IPS-15b (cell line): Measurements from ENCODE around the gene ELK1.
A peak's percentile ranks its signal among the peaks of the same experiment; 100 is the strongest.

Experiments used
- H3K27me3 ChIP-seq: one replicate; pipeline ENCODE4 v1.6.1; 2013; ENCODE audit warnings: low read length; ENCODE audit not compliant: control insufficient read depth, insufficient read depth
- H3K36me3 ChIP-seq: one replicate; pipeline ENCODE4 v1.6.1; 2013; ENCODE audit warnings: low read length; ENCODE audit not compliant: control insufficient read depth, insufficient read depth
- H3K4me1 ChIP-seq: one replicate; pipeline ENCODE4 v1.6.1; 2013; ENCODE audit warnings: mild to moderate bottlenecking, low read length; ENCODE audit not compliant: control insufficient read depth, insufficient read depth
- H3K4me3 ChIP-seq: one replicate; pipeline ENCODE4 v1.5.1; 2013; ENCODE audit warnings: low read depth, low read length
- H3K9ac ChIP-seq: one replicate; pipeline ENCODE4 v1.6.1; 2013; ENCODE audit warnings: low read depth, mild to moderate bottlenecking, low read length
- H3K9me3 ChIP-seq: one replicate; pipeline ENCODE4 v1.6.1; 2013; ENCODE audit warnings: mild to moderate bottlenecking, low read length; ENCODE audit not compliant: control insufficient read depth, insufficient read depth

The ELK1 gene

GRCh38 chrX:47661539-47661938, 11.2 kb upstream of the ELK1 start:
- Histone ChIP-seq H3K9ac (no peak overlapping the region), H3K27me3 (no peaks in the 10 kb centered on the region), H3K4me1 (no peaks in the 10 kb centered on the region)

GRCh38 chrX:47659421-47659726, 9.0 kb upstream of the ELK1 start:
- Histone ChIP-seq H3K36me3 (peaks cover 10% of the 10 kb centered on the region), H3K27me3 (no peaks in the 10 kb centered on the region), H3K4me3 (peak overlapping the region; percentile 87), H3K4me1 (no peaks in the 10 kb centered on the region), H3K9ac (no peak overlapping the region), H3K9me3 (no peaks in the 10 kb centered on the region)

More at GRCh38 chrX:47661539-47661938, 11.2 kb upstream of the ELK1 start:
- Histone ChIP-seq H3K4me3 (no peak overlapping the region), H3K36me3 (peaks cover 7% of the 10 kb centered on the region), H3K9me3 (no peaks in the 10 kb centered on the region)

- no peaks in the 10 kb centered on the region for H3K9me3 ChIP-seq
- H3K4me3 ChIP-seq: peak within 1 kb of the TSS; percentile 87
- H3K36me3 ChIP-seq: peaks cover 10% of the 10 kb centered on the region
- H3K4me1 ChIP-seq: no peaks in the 10 kb centered on the region
- H3K27me3 ChIP-seq: no peaks in the 10 kb centered on the region
- peak within 1 kb of the TSS; percentile 87 for H3K9ac ChIP-seq
Observed at GRCh38 chrX:47658684-47659420, 8.5 kb upstream of the ELK1 start, which contains the start of gene UXT. TSS of gene UXT (minus strand) at chrX:47659180. CDS start at chrX:47658927, 253 bp downstream.

- peaks cover 10% of the 10 kb centered on the region for H3K36me3 ChIP-seq
- no peak overlapping the region for H3K9ac ChIP-seq
- H3K4me3 ChIP-seq: peak overlapping the region; percentile 87
- H3K27me3 ChIP-seq: no peaks in the 10 kb centered on the region
- no peaks in the 10 kb centered on the region for H3K9me3 ChIP-seq
- no peaks in the 10 kb centered on the region for H3K4me1 ChIP-seq
Observed at GRCh38 chrX:47658301-47658683, 7.9 kb upstream of the ELK1 start.

GRCh38 chrX:47651043-47651905, 911 bp upstream of the ELK1 start:
- no peaks in the 10 kb centered on the region for H3K9me3 ChIP-seq
- H3K4me1 ChIP-seq: no peaks in the 10 kb centered on the region
- H3K27me3 ChIP-seq: no peaks in the 10 kb centered on the region
- peak overlapping the region; percentile 48 for H3K4me3 ChIP-seq
- H3K36me3 ChIP-seq: peaks cover 2% of the 10 kb centered on the region
- no peak overlapping the region for H3K9ac ChIP-seq

- H3K9me3 ChIP-seq: no peaks in the 10 kb centered on the region
- H3K4me3 ChIP-seq: peak overlapping the region; percentile 70
- no peaks in the 10 kb centered on the region for H3K27me3 ChIP-seq
- no peaks in the 10 kb centered on the region for H3K36me3 ChIP-seq
- H3K9ac ChIP-seq: no peak overlapping the region
- no peaks in the 10 kb centered on the region for H3K4me1 ChIP-seq
Observed at GRCh38 chrX:47649781-47650163, 591 bp downstream of the ELK1 start.

- H3K4me3 ChIP-seq: peak overlapping the region; percentile 70
- H3K9ac ChIP-seq: no peak overlapping the region
- no peaks in the 10 kb centered on the region for H3K4me1 ChIP-seq
- H3K9me3 ChIP-seq: no peaks in the 10 kb centered on the region
- H3K27me3 ChIP-seq: no peaks in the 10 kb centered on the region
- H3K36me3 ChIP-seq: peaks cover 4% of the 10 kb centered on the region
Observed at GRCh38 chrX:47649271-47649670, 1.1 kb downstream of the ELK1 start.

GRCh38 chrX:47648376-47648775, 2.0 kb downstream of the ELK1 start:
- no peak overlapping the region for H3K9ac ChIP-seq
- no peak overlapping the region for H3K4me3 ChIP-seq
- H3K27me3 ChIP-seq: no peaks in the 10 kb centered on the region
- H3K4me1 ChIP-seq: no peaks in the 10 kb centered on the region
- no peaks in the 10 kb centered on the region for H3K9me3 ChIP-seq
- H3K36me3 ChIP-seq: peaks cover 4% of the 10 kb centered on the region

GRCh38 chrX:47646636-47647035, 3.7 kb downstream of the ELK1 start:
- Histone ChIP-seq H3K9me3 (no peaks in the 10 kb centered on the region), H3K4me1 (no peaks in the 10 kb centered on the region), H3K36me3 (peaks cover 4% of the 10 kb centered on the region), H3K9ac (no peak overlapping the region), H3K4me3 (no peak overlapping the region), H3K27me3 (no peaks in the 10 kb centered on the region)

GRCh38 chrX:47645530-47645929, 4.8 kb downstream of the ELK1 start:
- H3K4me3 ChIP-seq: no peak overlapping the region
- peaks cover 12% of the 10 kb centered on the region for H3K36me3 ChIP-seq
- no peaks in the 10 kb centered on the region for H3K4me1 ChIP-seq
- no peaks in the 10 kb centered on the region for H3K27me3 ChIP-seq
- H3K9me3 ChIP-seq: peaks cover 2% of the 10 kb centered on the region
- H3K9ac ChIP-seq: no peak overlapping the region

- Histone ChIP-seq H3K9ac (no peak overlapping the region), H3K27me3 (no peaks in the 10 kb centered on the region), H3K36me3 (peaks cover 16% of the 10 kb centered on the region), H3K4me1 (no peaks in the 10 kb centered on the region), H3K9me3 (peaks cover 2% of the 10 kb centered on the region), H3K4me3 (no peak overlapping the region)
Observed at GRCh38 chrX:47644557-47645091, 5.7 kb downstream of the ELK1 start.

GRCh38 chrX:47643926-47644325, 6.4 kb downstream of the ELK1 start:
- Histone ChIP-seq H3K4me3 (no peak overlapping the region), H3K9me3 (peaks cover 2% of the 10 kb centered on the region), H3K27me3 (no peaks in the 10 kb centered on the region), H3K36me3 (peaks cover 16% of the 10 kb centered on the region), H3K4me1 (no peaks in the 10 kb centered on the region), H3K9ac (no peak overlapping the region)
